Nephron (organoid): ENCODE data around the gene PLS3.

Experiments
- H3K27ac Mint-ChIP-seq, 3 experiments: 2 replicates each; pipeline ENCODE4 v1.8.0; 2020; ENCODE audit warnings: mixed read lengths in 3 of 3, mild to moderate bottlenecking in 2 of 3, moderate library complexity in 1 of 3
- H3K27me3 Mint-ChIP-seq: 2 replicates; pipeline ENCODE4 v1.8.0; 2021; ENCODE audit warnings: low read depth, mild to moderate bottlenecking, moderate library complexity, mixed read lengths
- H3K36me3 Mint-ChIP-seq: 2 replicates; pipeline ENCODE4 v1.8.0; 2020; ENCODE audit warnings: low read depth, mixed read lengths
- H3K4me1 Mint-ChIP-seq: 2 replicates; pipeline ENCODE4 v1.8.0; 2020; ENCODE audit warnings: mixed read lengths
- H3K4me3 Mint-ChIP-seq, 3 experiments: 2 replicates each; pipeline ENCODE4 v1.8.0; 2020; ENCODE audit warnings: mild to moderate bottlenecking in 3 of 3, mixed read lengths in 3 of 3, moderate library complexity in 2 of 3
- H3K9me3 Mint-ChIP-seq: 2 replicates; pipeline ENCODE4 v1.8.0; 2020; ENCODE audit warnings: mixed read lengths
- CTCF ChIP-seq, 3 experiments: fragments of 200-600 bp; sonication (generic); IDR thresholded peaks; one replicate each; pipeline ENCODE4 v1.5.0; 2021; ENCODE audit warnings: antibody characterized with exemption in 3 of 3; ENCODE audit not compliant: unreplicated experiment in 3 of 3

The PLS3 gene

GRCh38 chrX:115581759-115582615, 21.0 kb downstream of the PLS3 start:
- peak overlapping the region; percentile 89 to 97 (median 90) for H3K27ac Mint-ChIP-seq
- H3K9me3 Mint-ChIP-seq, result no peaks in the 10 kb centered on the region
- H3K4me3 Mint-ChIP-seq, result peak overlapping the region in 1 of 3 experiments; percentile 56
- peaks cover 29% of the 10 kb centered on the region for H3K36me3 Mint-ChIP-seq
- no peaks in the 10 kb centered on the region for H3K27me3 Mint-ChIP-seq
- H3K4me1 Mint-ChIP-seq, result peaks cover 49% of the 10 kb centered on the region
- no peak for TF ChIP-seq CTCF (IDR thresholded peaks at IDR 0.05; ENCODE audit: unreplicated experiment in 3 of 3)

- TF ChIP-seq CTCF (IDR thresholded peaks at IDR 0.05; ENCODE audit: unreplicated experiment in 3 of 3), result no peak
- Mint-ChIP-seq H3K4me1 (peaks cover 50% of the 10 kb centered on the region), H3K4me3 (peak overlapping the region; percentile 44 to 77 (median 54)), H3K36me3 (peaks cover 21% of the 10 kb centered on the region), H3K9me3 (no peaks in the 10 kb centered on the region), H3K27ac (peak overlapping the region; percentile 89 to 97 (median 90)), H3K27me3 (no peaks in the 10 kb centered on the region)
These were observed 21.9 kb downstream of the PLS3 start for GRCh38 chrX:115582616-115583495.

- peaks cover 53% of the 10 kb centered on the region for H3K4me1 Mint-ChIP-seq
- peaks cover 16% of the 10 kb centered on the region for H3K36me3 Mint-ChIP-seq
- H3K4me3 Mint-ChIP-seq, result peak overlapping the region; percentile 51 to 77 (median 54)
- peak overlapping the region; percentile 89 to 97 (median 90) for H3K27ac Mint-ChIP-seq
- H3K27me3 Mint-ChIP-seq, result no peaks in the 10 kb centered on the region
- H3K9me3 Mint-ChIP-seq, result no peaks in the 10 kb centered on the region
- no peak for TF ChIP-seq CTCF (IDR thresholded peaks at IDR 0.05; ENCODE audit: unreplicated experiment in 3 of 3)
These were observed 22.6 kb downstream of the PLS3 start for GRCh38 chrX:115583496-115584004.

- no peak for TF ChIP-seq CTCF (IDR thresholded peaks at IDR 0.05; ENCODE audit: unreplicated experiment in 3 of 3)
- Mint-ChIP-seq H3K4me3 (peak overlapping the region in 1 of 3 experiments; percentile 24), H3K27ac (peak overlapping the region; percentile 77 to 97 (median 89)), H3K36me3 (peaks cover 14% of the 10 kb centered on the region), H3K9me3 (no peaks in the 10 kb centered on the region), H3K4me1 (peaks cover 59% of the 10 kb centered on the region), H3K27me3 (no peaks in the 10 kb centered on the region)
These were observed 23.7 kb downstream of the PLS3 start for GRCh38 chrX:115584696-115585095.

GRCh38 chrX:115588179-115588578, 27.2 kb downstream of the PLS3 start:
- H3K27me3 Mint-ChIP-seq, result no peaks in the 10 kb centered on the region
- H3K4me1 Mint-ChIP-seq, result peaks cover 58% of the 10 kb centered on the region
- peaks cover 5% of the 10 kb centered on the region for H3K36me3 Mint-ChIP-seq
- H3K27ac Mint-ChIP-seq, result no peak overlapping the region
- no peak overlapping the region for H3K4me3 Mint-ChIP-seq
- TF ChIP-seq CTCF (IDR thresholded peaks at IDR 0.05; ENCODE audit: unreplicated experiment in 3 of 3), result no peak
- H3K9me3 Mint-ChIP-seq, result no peaks in the 10 kb centered on the region
